Stimulated activated CD8-positive, alpha-beta memory T cell treated with anti-CD3 and anti-CD28 coated beads, Interleukin-15, amount 100 ng/mL, for 4 hours (primary cell): ENCODE measurements around the gene SFTPD.

Experiments
- DNase-seq, 2 donors: peaks; one replicate each; pipeline ENCODE4 v3.0.0-alpha.2; 2020; ENCODE audit warnings: low read depth in 2 of 2

Gene SFTPD

GRCh38 chr10:79944428-79945395 lies 4.2 kb downstream of the SFTPD start:
- no peak for DNase-seq

GRCh38 chr10:79943871-79944270 lies 5.0 kb downstream of the SFTPD start:
- DNase-seq = no peak

- DNase-seq = no peak
These were observed 6.4 kb downstream of the SFTPD start for GRCh38 chr10:79942261-79943185.

GRCh38 chr10:79941585-79942210 lies 7.2 kb downstream of the SFTPD start:
- DNase-seq = no peak

GRCh38 chr10:79941146-79941545 lies 7.8 kb downstream of the SFTPD start:
- DNase-seq = no peak

GRCh38 chr10:79940431-79940830 lies 8.5 kb downstream of the SFTPD start:
- no peak for DNase-seq

GRCh38 chr10:79939969-79940368 lies 8.9 kb downstream of the SFTPD start:
- no peak for DNase-seq

- DNase-seq = no peak
These were observed 10.0 kb downstream of the SFTPD start for GRCh38 chr10:79938728-79939406.

GRCh38 chr10:79937701-79938151 lies 11.2 kb downstream of the SFTPD start:
- no peak for DNase-seq

GRCh38 chr10:79936625-79937615 lies 12.0 kb downstream of the SFTPD start:
- DNase-seq = no peak

- no peak for DNase-seq
These were observed 14.9 kb downstream of the SFTPD start for GRCh38 chr10:79933961-79934360.

GRCh38 chr10:79932841-79933379 lies 16.0 kb downstream of the SFTPD start:
- no peak for DNase-seq

- DNase-seq = no peak
These were observed 16.6 kb downstream of the SFTPD start for GRCh38 chr10:79932307-79932706.

- DNase-seq = no peak
These were observed 18.2 kb downstream of the SFTPD start for GRCh38 chr10:79930751-79931150.

- DNase-seq = no peak
These were observed 18.6 kb downstream of the SFTPD start for GRCh38 chr10:79930267-79930666.

GRCh38 chr10:79929409-79929904 lies 19.4 kb downstream of the SFTPD start:
- peak; percentile 19 to 30 for DNase-seq

- DNase-seq = no peak
These were observed 20.8 kb downstream of the SFTPD start for GRCh38 chr10:79928028-79928583.

- DNase-seq = no peak
These were observed 21.6 kb downstream of the SFTPD start for GRCh38 chr10:79927111-79927828.

GRCh38 chr10:79926037-79926436 lies 22.9 kb downstream of the SFTPD start:
- DNase-seq = no peak
